Sigmoid colon (tissue), 4 donors: ENCODE measurements around the gene NME3.

Experiments
- EP300 ChIP-seq, 4 donors: sonication (generic); formaldehyde crosslinking; IDR thresholded peaks; one replicate each; pipeline ENCODE4 v1.6.1; 2017; ENCODE audit warnings: antibody characterized with exemption in 4 of 4
- TF ChIP-seq, protein P1 (sequence below), 4 experiments: fragments of 450-650 bp in 3 of 4; fragments of 200-600 bp in 1 of 4; IDR thresholded peaks; one replicate each; pipeline ENCODE4 v1.5.1; 2016 to 2019; ENCODE audit warnings: antibody characterized with exemption in 4 of 4, mild to moderate bottlenecking in 3 of 4, moderate library complexity in 2 of 4

DNA sequence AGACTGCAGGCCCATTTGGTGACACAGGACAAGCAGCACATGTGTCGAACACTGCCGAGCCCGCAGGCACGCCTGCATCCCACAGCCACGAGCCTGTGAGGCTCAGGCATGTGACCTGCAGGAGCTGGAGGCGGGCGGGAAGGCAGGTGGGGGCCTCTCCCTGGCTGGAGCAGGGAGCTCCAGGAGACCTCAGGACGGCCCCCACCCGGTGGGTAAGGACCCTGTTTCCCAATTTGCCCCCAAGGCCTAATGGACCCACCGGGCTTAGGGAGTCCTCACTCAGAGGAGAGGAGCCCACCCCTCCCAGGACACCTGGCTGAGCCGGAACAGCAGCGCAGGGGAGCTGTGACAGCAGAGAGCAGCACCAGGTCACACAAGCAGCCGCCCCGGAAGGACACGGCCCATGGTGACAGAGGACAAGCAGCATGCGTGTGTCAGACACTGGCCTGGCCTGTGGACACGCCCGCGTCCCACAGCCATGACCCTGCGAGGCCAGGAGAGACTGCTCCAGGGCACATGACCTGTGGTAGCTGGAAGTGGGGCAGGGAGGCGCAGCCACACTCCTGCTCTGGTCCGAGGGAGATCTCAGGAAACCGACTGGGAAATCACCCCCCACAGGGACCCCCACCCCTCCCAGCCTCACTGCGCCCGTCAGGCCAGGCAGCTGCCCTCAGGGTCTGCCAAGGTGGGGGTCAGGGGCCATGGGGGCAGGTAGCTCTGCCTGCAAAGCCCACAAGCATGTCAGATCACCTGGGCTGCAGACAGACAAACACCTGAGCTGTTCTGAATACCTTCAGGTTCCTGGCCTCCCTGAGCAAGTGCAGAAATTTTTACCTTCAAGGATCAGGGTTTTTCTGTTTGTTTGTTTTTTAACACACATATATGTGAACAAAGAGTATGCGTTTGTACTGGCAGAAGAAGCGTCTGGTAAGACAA is 8.7 kb upstream of the NME3 start:
- TF ChIP-seq, protein P1, sequence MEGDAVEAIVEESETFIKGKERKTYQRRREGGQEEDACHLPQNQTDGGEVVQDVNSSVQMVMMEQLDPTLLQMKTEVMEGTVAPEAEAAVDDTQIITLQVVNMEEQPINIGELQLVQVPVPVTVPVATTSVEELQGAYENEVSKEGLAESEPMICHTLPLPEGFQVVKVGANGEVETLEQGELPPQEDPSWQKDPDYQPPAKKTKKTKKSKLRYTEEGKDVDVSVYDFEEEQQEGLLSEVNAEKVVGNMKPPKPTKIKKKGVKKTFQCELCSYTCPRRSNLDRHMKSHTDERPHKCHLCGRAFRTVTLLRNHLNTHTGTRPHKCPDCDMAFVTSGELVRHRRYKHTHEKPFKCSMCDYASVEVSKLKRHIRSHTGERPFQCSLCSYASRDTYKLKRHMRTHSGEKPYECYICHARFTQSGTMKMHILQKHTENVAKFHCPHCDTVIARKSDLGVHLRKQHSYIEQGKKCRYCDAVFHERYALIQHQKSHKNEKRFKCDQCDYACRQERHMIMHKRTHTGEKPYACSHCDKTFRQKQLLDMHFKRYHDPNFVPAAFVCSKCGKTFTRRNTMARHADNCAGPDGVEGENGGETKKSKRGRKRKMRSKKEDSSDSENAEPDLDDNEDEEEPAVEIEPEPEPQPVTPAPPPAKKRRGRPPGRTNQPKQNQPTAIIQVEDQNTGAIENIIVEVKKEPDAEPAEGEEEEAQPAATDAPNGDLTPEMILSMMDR (IDR thresholded peaks at IDR 0.05), result no peak
- TF ChIP-seq EP300 (IDR thresholded peaks at IDR 0.05), result no peak
